Measurements from ENCODE around the gene CHRNB1. TPM values are rescaled to one million over a fixed set of nuclear protein-coding genes. Genes with fewer than 3 reads are reported as not detected.

Gene CHRNB1
- total RNA-seq, 2 experiments from 2014 or later: 1.6 to 2.2 TPM

DNA sequence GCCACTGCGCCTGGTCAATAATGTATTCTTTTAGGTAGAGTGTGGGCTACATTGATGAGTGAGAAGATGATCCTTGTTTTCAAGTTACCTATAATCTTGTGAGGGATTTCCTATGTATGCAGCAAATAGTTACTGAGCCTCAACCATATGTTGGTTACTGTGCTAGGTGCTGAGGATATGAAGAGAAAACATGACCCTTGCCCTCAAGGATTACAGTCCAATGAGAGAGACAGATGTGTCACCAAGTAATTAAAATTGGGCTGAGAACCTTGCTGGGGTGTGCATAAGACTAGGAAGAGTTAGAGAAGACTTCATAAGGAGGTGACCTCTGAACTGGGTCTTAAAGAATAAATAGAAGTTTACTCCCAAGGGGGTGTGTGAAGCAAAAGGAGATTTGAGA is 46.7 kb downstream of the CHRNB1 start:
- peaks cover 69% of the 10 kb centered on the region for H3K36me3 Mint-ChIP-seq (ENCODE audit: low read depth)
- ATAC-seq (ENCODE audit: poor library complexity): no peak
- intact Hi-C loops (cut with DNase I, micrococcal nuclease): no loop called here
- TF ChIP-seq CTCF (IDR thresholded peaks at IDR 0.05): no peak
- no peak overlapping the region for H3K4me3 ChIP-seq (ENCODE audit: low read length)
- no peak overlapping the region for H3K27ac ChIP-seq (ENCODE audit: low read depth in 1 of 2, low read length in 2 of 2)
- H3K9me3 Mint-ChIP-seq: no peaks in the 10 kb centered on the region
- H3K27me3 ChIP-seq (ENCODE audit: control insufficient read depth in 1 of 2, insufficient read depth in 2 of 2, low read length in 2 of 2): no peaks in the 10 kb centered on the region
- H3K36me3 ChIP-seq (ENCODE audit: insufficient read depth, low read length): peaks cover 50% of the 10 kb centered on the region
- POLR2A ChIA-PET: interaction anchor here (0.6 to 1.8 kb wide), 2 partner anchors 12 to 194 kb away, joined by 3 to 4 read pairs; partner anchors contain the start of gene ZBTB4
- peaks cover 51% of the 10 kb centered on the region for H3K4me1 ChIP-seq (ENCODE audit: insufficient read depth, low read length)
- CTCF ChIA-PET: interaction anchor here (1.3 to 1.5 kb wide), 2 partner anchors 55 to 136 kb away, joined by 3 to 5 read pairs; no protein-coding TSS in a partner anchor
- peaks cover 65% of the 10 kb centered on the region for H3K4me1 Mint-ChIP-seq (ENCODE audit: low read depth)
- no peak for DNase-seq
- H3K27me3 Mint-ChIP-seq: no peaks in the 10 kb centered on the region
- no peak overlapping the region for H3K4me3 Mint-ChIP-seq
- H3K27ac Mint-ChIP-seq: no peak overlapping the region
- H3K9me3 ChIP-seq (ENCODE audit: control insufficient read depth in 1 of 2, insufficient read depth in 1 of 2, low read length in 2 of 2): no peaks in the 10 kb centered on the region

- H3K27ac ChIP-seq (ENCODE audit: low read depth in 1 of 2, low read length in 2 of 2): no peak overlapping the region
- ATAC-seq (ENCODE audit: poor library complexity) (no peak), DNase-seq (no peak)
- no peaks in the 10 kb centered on the region for H3K9me3 ChIP-seq (ENCODE audit: control insufficient read depth in 1 of 2, insufficient read depth in 1 of 2, low read length in 2 of 2)
- no peak overlapping the region for H3K4me3 ChIP-seq (ENCODE audit: low read length)
- ChIA-PET CTCF (interaction anchor here (2.1 kb wide), 2 partner anchors 57 to 67 kb away, joined by 7 to 8 read pairs; partner anchors contain the start of gene SENP3), POLR2A (interaction anchor here (1.0 to 1.5 kb wide), 2 partner anchors 10 to 15 kb away, joined by 3 read pairs; partner anchors contain the start of gene POLR2A)
- Mint-ChIP-seq H3K4me3 (no peak overlapping the region), H3K9me3 (no peaks in the 10 kb centered on the region), H3K4me1 (ENCODE audit: low read depth) (peaks cover 48% of the 10 kb centered on the region), H3K27ac (peak overlapping the region; percentile 8), H3K36me3 (ENCODE audit: low read depth) (peaks cover 78% of the 10 kb centered on the region), H3K27me3 (no peaks in the 10 kb centered on the region)
- H3K4me1 ChIP-seq (ENCODE audit: insufficient read depth, low read length): peaks cover 30% of the 10 kb centered on the region
- H3K27me3 ChIP-seq (ENCODE audit: control insufficient read depth in 1 of 2, insufficient read depth in 2 of 2, low read length in 2 of 2): no peaks in the 10 kb centered on the region
- intact Hi-C loops (cut with DNase I, micrococcal nuclease): no loop called here
- TF ChIP-seq CTCF (IDR thresholded peaks at IDR 0.05): no peak
- H3K36me3 ChIP-seq (ENCODE audit: insufficient read depth, low read length): peaks cover 67% of the 10 kb centered on the region
Observed at GRCh38 chr17:7493941-7494340, 49.1 kb downstream of the CHRNB1 start.

DNA sequence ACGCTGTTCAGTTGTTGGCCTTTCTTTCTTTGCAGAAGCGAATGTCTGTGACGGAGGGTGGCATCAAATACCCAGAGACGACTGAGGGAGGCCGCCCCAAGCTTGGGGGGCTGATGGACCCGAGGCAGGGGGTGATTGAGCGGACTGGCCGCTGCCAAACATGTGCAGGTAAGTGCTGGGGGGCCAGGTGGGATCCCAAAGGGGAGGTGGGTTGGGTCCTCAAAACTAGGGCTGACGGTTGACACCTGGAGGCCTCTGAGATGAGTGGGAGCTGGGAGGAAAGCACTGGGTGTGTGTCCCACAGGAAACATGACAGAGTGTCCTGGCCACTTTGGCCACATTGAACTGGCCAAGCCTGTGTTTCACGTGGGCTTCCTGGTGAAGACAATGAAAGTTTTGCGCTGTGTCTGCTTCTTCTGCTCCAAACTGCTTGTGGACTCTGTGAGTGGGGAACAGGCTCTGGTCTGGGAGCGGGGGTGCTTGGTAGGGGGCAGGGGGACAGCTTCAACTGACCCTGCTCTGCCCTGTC is 51.1 kb downstream of the CHRNB1 start:
- Mint-ChIP-seq H3K4me3 (peak overlapping the region; percentile 15), H3K9me3 (no peaks in the 10 kb centered on the region), H3K27me3 (no peaks in the 10 kb centered on the region), H3K27ac (peak overlapping the region; percentile 44), H3K36me3 (ENCODE audit: low read depth) (peaks cover 81% of the 10 kb centered on the region), H3K4me1 (ENCODE audit: low read depth) (peaks cover 28% of the 10 kb centered on the region)
- Histone ChIP-seq H3K27ac (ENCODE audit: low read depth in 1 of 2, low read length in 2 of 2) (no peak overlapping the region), H3K4me1 (ENCODE audit: insufficient read depth, low read length) (peaks cover 13% of the 10 kb centered on the region), H3K4me3 (ENCODE audit: low read length) (no peak overlapping the region), H3K36me3 (ENCODE audit: insufficient read depth, low read length) (peaks cover 86% of the 10 kb centered on the region), H3K9me3 (ENCODE audit: control insufficient read depth in 1 of 2, insufficient read depth in 1 of 2, low read length in 2 of 2) (no peaks in the 10 kb centered on the region), H3K27me3 (ENCODE audit: control insufficient read depth in 1 of 2, insufficient read depth in 2 of 2, low read length in 2 of 2) (no peaks in the 10 kb centered on the region)
- intact Hi-C loops (cut with DNase I, micrococcal nuclease): no loop called here
- no peak for TF ChIP-seq CTCF (IDR thresholded peaks at IDR 0.05)
- POLR2A ChIA-PET: no interaction called here
- DNase-seq (no peak), ATAC-seq (ENCODE audit: poor library complexity) (no peak)
- CTCF ChIA-PET: no interaction called here
